RWPE1 (cell line): ENCODE measurements around the gene MTRF1.

Experiments used
- CTCF ChIA-PET: fragments of 350-600 bp; sonication (Branson Sonifier 250); formaldehyde crosslinking; extraction: SDS; loops from one replicate; lab custom pipeline; 2021; lab: Yijun Ruan, JAX
- POLR2A ChIA-PET: fragments of 400-600 bp; formaldehyde crosslinking; extraction: SDS; loops from one replicate; lab custom pipeline; 2020; ENCODE audit warnings: antibody characterized with exemption; ENCODE audit not compliant: low non-redundant PET; lab: Yijun Ruan, JAX
- DNase-seq: peaks from one replicate; pipeline ENCODE4 v3.0.0; 2012; ENCODE audit warnings: low spot score
- H3K27ac ChIP-seq: fragments of 450-650 bp; 2 replicates; pipeline ENCODE4 v1.5.1; 2017
- CTCF ChIP-seq: fragments of 450-650 bp; conservative IDR thresholded peaks from 2 replicates; pipeline ENCODE4 v1.5.1; 2017; ENCODE audit warnings: low read depth, mild to moderate bottlenecking

Gene MTRF1

GRCh38 chr13:41296879-41297646 is 33.7 kb upstream of the MTRF1 start:
- CTCF ChIA-PET = no interaction called here
- no peak for DNase-seq
- POLR2A ChIA-PET = no interaction called here
- no peak overlapping the region for H3K27ac ChIP-seq
- TF ChIP-seq CTCF = no peak

GRCh38 chr13:41295973-41296372 is 32.6 kb upstream of the MTRF1 start:
- DNase-seq = no peak
- POLR2A ChIA-PET = no interaction called here
- CTCF ChIA-PET = interaction anchor here (0.6 kb wide), 1 partner anchor 64 kb away, joined by 8 read pairs; no protein-coding TSS in a partner anchor

GRCh38 chr13:41294914-41295313 is 31.5 kb upstream of the MTRF1 start:
- POLR2A ChIA-PET = no interaction called here
- no peak for DNase-seq
- no peak overlapping the region for H3K27ac ChIP-seq

More at GRCh38 chr13:41295973-41296372, 32.6 kb upstream of the MTRF1 start:
- no peak for TF ChIP-seq CTCF
- no peak overlapping the region for H3K27ac ChIP-seq

GRCh38 chr13:41293272-41293671 is 29.9 kb upstream of the MTRF1 start:
- ChIA-PET CTCF (no interaction called here), POLR2A (no interaction called here)
- TF ChIP-seq CTCF = no peak
- no peak for DNase-seq
- H3K27ac ChIP-seq = no peak overlapping the region

More at GRCh38 chr13:41294914-41295313, 31.5 kb upstream of the MTRF1 start:
- no peak for TF ChIP-seq CTCF
- CTCF ChIA-PET = no interaction called here

- no peak for TF ChIP-seq CTCF
- ChIA-PET POLR2A (no interaction called here), CTCF (no interaction called here)
- no peak for DNase-seq
- no peak overlapping the region for H3K27ac ChIP-seq
Observed at GRCh38 chr13:41291246-41291645, 27.9 kb upstream of the MTRF1 start.

- no peak for TF ChIP-seq CTCF
- ChIA-PET POLR2A (no interaction called here), CTCF (no interaction called here)
- H3K27ac ChIP-seq = no peak overlapping the region
- no peak for DNase-seq
Observed at GRCh38 chr13:41289463-41289881, 26.1 kb upstream of the MTRF1 start.
